H1 (cell line): ENCODE data around the gene WDR54. TPM values are rescaled to one million over a fixed set of nuclear protein-coding genes. Genes with fewer than 3 reads are reported as not detected.

Source experiments
- CTCF ChIA-PET: fragments of 300-600 bp; sonication (Branson Sonifier 250); formaldehyde crosslinking; loops from one replicate; lab custom pipeline; 2021; ENCODE audit not compliant: partially characterized antibody; lab: Charles Lee
- POLR2A ChIA-PET: fragments of 300-600 bp; sonication (Branson Sonifier 250); formaldehyde crosslinking; loops from one replicate; lab custom pipeline; 2021; ENCODE audit warnings: inconsistent platforms; ENCODE audit not compliant: partially characterized antibody; lab: Charles Lee
- DNase-seq, 2 experiments: peaks; one replicate each; pipeline versions ENCODE4 v3.0.0 to v3.0.0-alpha.2; 2010 to 2022; ENCODE audit warnings: low spot score in 2 of 2, low read depth in 1 of 2, mixed read lengths in 1 of 2
- FAIRE-seq: peaks from 2 replicates; lab custom pipeline; 2011; peaks lifted over from hg19 to GRCh38; lab: Jason Lieb, UNC
- H2AFZ ChIP-seq: 2 replicates; pipeline ENCODE4 v1.8.1; 2012; ENCODE audit warnings: low read length, inconsistent platforms
- H2AK5ac ChIP-seq: 2 replicates; pipeline ENCODE4 v1.6.1; 2013; ENCODE audit warnings: low read depth, low read length
- H2BK120ac ChIP-seq: replicated peaks from 2 replicates; pipeline ENCODE3; 2013; ENCODE audit warnings: low read depth, low read length, inconsistent platforms
- H2BK12ac ChIP-seq: 2 replicates; pipeline ENCODE4 v1.6.1; 2013; ENCODE audit warnings: low read depth, low read length
- H2BK15ac ChIP-seq: 2 replicates; pipeline ENCODE4 v1.6.1; 2013; ENCODE audit warnings: low read length
- H2BK20ac ChIP-seq: 2 replicates; pipeline ENCODE4 v1.6.1; 2013; ENCODE audit warnings: low read length
- H2BK5ac ChIP-seq: 2 replicates; pipeline ENCODE4 v1.6.1; 2013; ENCODE audit warnings: low read depth, low read length
- H3K14ac ChIP-seq: 2 replicates; pipeline ENCODE4 v1.6.1; 2013; ENCODE audit warnings: inconsistent platforms; ENCODE audit not compliant: insufficient read length
- H3K18ac ChIP-seq: 2 replicates; pipeline ENCODE4 v1.6.1; 2013; ENCODE audit warnings: low read length; ENCODE audit errors: extremely low read depth
- H3K23ac ChIP-seq: 2 replicates; pipeline ENCODE4 v1.6.1; 2013; ENCODE audit warnings: inconsistent platforms; ENCODE audit not compliant: insufficient read length
- H3K23me2 ChIP-seq: 2 replicates; pipeline ENCODE4 v1.6.1; 2013; ENCODE audit warnings: low read depth, low read length
- H3K27ac ChIP-seq: 2 replicates; pipeline ENCODE4 v1.6.1; 2011; ENCODE audit warnings: low read depth, low read length, inconsistent platforms
- H3K27me3 ChIP-seq, 4 experiments: replicated peaks in 1 of 4; 1 replicate in 1 of 4; 2 replicates in 3 of 4; pipeline versions ENCODE4 v1.6.1 to v1.8.1; 2011 to 2013; ENCODE audit warnings: low read length in 3 of 4, mild to moderate bottlenecking in 3 of 4, inconsistent platforms in 2 of 4, mixed read lengths in 2 of 4, moderate library complexity in 1 of 4; ENCODE audit not compliant: control insufficient read depth in 3 of 4, insufficient read depth in 3 of 4; ENCODE audit errors: extremely low read depth in 1 of 4
- H3K36me3 ChIP-seq, 4 experiments: 2 replicates each; pipeline versions ENCODE4 v1.6.1 to v1.8.1; 2011 to 2013; ENCODE audit warnings: mild to moderate bottlenecking in 4 of 4, low read length in 3 of 4, moderate library complexity in 2 of 4, control low read depth in 1 of 4, inconsistent platforms in 1 of 4; ENCODE audit not compliant: insufficient read depth in 4 of 4, control insufficient read depth in 2 of 4
- H3K4ac ChIP-seq: replicated peaks from 2 replicates; pipeline ENCODE3; 2013; ENCODE audit warnings: low read length, low read depth, mixed read lengths, inconsistent platforms; ENCODE audit not compliant: insufficient read length
- H3K4me1 ChIP-seq, 4 experiments: replicated peaks in 1 of 4; 1 replicate in 1 of 4; 2 replicates in 3 of 4; pipeline versions ENCODE4 v1.6.1 to v1.8.1; 2011 to 2013; ENCODE audit warnings: low read length in 3 of 4, inconsistent platforms in 2 of 4, mixed read lengths in 1 of 4; ENCODE audit not compliant: insufficient read depth in 4 of 4, control insufficient read depth in 3 of 4
- H3K4me2 ChIP-seq, 2 experiments: 2 replicates each; pipeline versions ENCODE4 v1.6.1 to v1.8.1; 2011 to 2013; ENCODE audit warnings: low read depth in 2 of 2, low read length in 2 of 2, control low read depth in 1 of 2, inconsistent platforms in 1 of 2, mild to moderate bottlenecking in 1 of 2; ENCODE audit not compliant: insufficient read depth in 1 of 2
- H3K4me3 ChIP-seq, 4 experiments: fragments of 200-600, 300-600 bp in 1 of 4; sonication (generic), shearing (Covaris generic), sonication (Bioruptor Twin) in 1 of 4; 2 replicates each; pipeline versions ENCODE4 v1.5.1 to v1.8.1; 2011 to 2016; ENCODE audit warnings: low read length in 4 of 4, low read depth in 3 of 4, control low read depth in 2 of 4, inconsistent platforms in 2 of 4, mild to moderate bottlenecking in 2 of 4, mixed read lengths in 1 of 4, moderate library complexity in 1 of 4; ENCODE audit not compliant: insufficient read depth in 2 of 4; ENCODE audit errors: extremely low read depth in 1 of 4
- H3K56ac ChIP-seq: replicated peaks from 2 replicates; pipeline ENCODE3; 2013; ENCODE audit warnings: low read depth, mild to moderate bottlenecking, mixed read lengths, low read length, inconsistent platforms; ENCODE audit not compliant: insufficient read length
- H3K79me1 ChIP-seq: 2 replicates; pipeline ENCODE4 v1.6.1; 2013; ENCODE audit warnings: low read depth, low read length, control low read depth
- H3K79me2 ChIP-seq, 2 experiments: 2 replicates each; pipeline versions ENCODE4 v1.6.1 to v1.8.1; 2012 to 2013; ENCODE audit warnings: low read length in 2 of 2, mild to moderate bottlenecking in 2 of 2, inconsistent platforms in 1 of 2; ENCODE audit not compliant: insufficient read depth in 2 of 2, control insufficient read depth in 1 of 2
- H3K9ac ChIP-seq, 4 experiments: replicated peaks in 1 of 4; 1 replicate in 1 of 4; 2 replicates in 3 of 4; pipeline versions ENCODE4 v1.6.1 to v1.8.1; 2011 to 2013; ENCODE audit warnings: low read depth in 3 of 4, low read length in 3 of 4, control low read depth in 2 of 4, mild to moderate bottlenecking in 2 of 4, moderate library complexity in 2 of 4, inconsistent platforms in 1 of 4; ENCODE audit errors: extremely low read depth in 1 of 4
- H3K9me3 ChIP-seq, 2 experiments: 2 replicates each; pipeline versions ENCODE4 v1.6.1 to v1.8.1; 2012 to 2013; ENCODE audit warnings: mild to moderate bottlenecking in 2 of 2, moderate library complexity in 2 of 2, control low read depth in 1 of 2, inconsistent platforms in 1 of 2, low read depth in 1 of 2, low read length in 1 of 2, mixed read lengths in 1 of 2; ENCODE audit not compliant: insufficient read depth in 2 of 2
- H4K20me1 ChIP-seq, 2 experiments: replicated peaks in 1 of 2; 2 replicates each; pipeline versions ENCODE3 to v1.8.1; 2011 to 2013; ENCODE audit warnings: inconsistent platforms in 2 of 2, low read length in 2 of 2, mild to moderate bottlenecking in 1 of 2; ENCODE audit not compliant: insufficient read depth in 2 of 2, control insufficient read depth in 1 of 2
- H4K5ac ChIP-seq: 2 replicates; pipeline ENCODE4 v1.6.1; 2013; ENCODE audit warnings: low read length, low read depth, mixed read lengths, inconsistent platforms; ENCODE audit not compliant: insufficient read length
- H4K8ac ChIP-seq: 2 replicates; pipeline ENCODE4 v1.8.0; 2013; ENCODE audit warnings: mild to moderate bottlenecking, moderate library complexity, low read length, inconsistent platforms; ENCODE audit not compliant: insufficient read depth; ENCODE audit errors: extremely low read depth
- H4K91ac ChIP-seq: replicated peaks from 2 replicates; pipeline ENCODE3; 2013; ENCODE audit warnings: low read length, mixed read lengths, inconsistent platforms; ENCODE audit not compliant: insufficient read length
- CBX8 ChIP-seq: fragments of 300-800, 300-1000 bp; sonication (generic); IDR thresholded peaks from 2 replicates; pipeline ENCODE4 v1.7.1; 2016; ENCODE audit warnings: low read depth, low read length, borderline replicate concordance
- EZH2 ChIP-seq: fragments of 200-600 bp; sonication (generic); IDR thresholded peaks from 2 replicates; pipeline ENCODE4 v1.7.1; 2012; ENCODE audit warnings: low read depth, mild to moderate bottlenecking, moderate library complexity, low read length, inconsistent platforms; ENCODE audit not compliant: severe bottlenecking
- MAFK ChIP-seq: IDR thresholded peaks from 2 replicates; pipeline ENCODE4 v1.6.1; 2012; ENCODE audit warnings: low read depth, mild to moderate bottlenecking, improper control_type of control experiment, low read length
- PHF8 ChIP-seq: fragments of 200-600 bp; sonication (generic); conservative IDR thresholded peaks from 2 replicates; pipeline ENCODE4 v1.7.1; 2012; ENCODE audit warnings: low read depth, mild to moderate bottlenecking, inconsistent platforms, low read length, moderate library complexity
- SUZ12 ChIP-seq: fragments of 200-600 bp; sonication (generic); IDR thresholded peaks from 2 replicates; pipeline ENCODE4 v1.6.1; 2012; ENCODE audit warnings: mild to moderate bottlenecking, inconsistent platforms, low read length, moderate library complexity, mixed read lengths
- USF2 ChIP-seq: IDR thresholded peaks from 2 replicates; pipeline ENCODE4 v1.6.1; 2011; ENCODE audit warnings: low read length, improper control_type of control experiment
- YY1 ChIP-seq: IDR thresholded peaks from 2 replicates; pipeline ENCODE4 v1.6.1; 2011; ENCODE audit warnings: low read depth, mild to moderate bottlenecking, low read length
- WGBS, 2 experiments: shearing (Covaris generic) in 1 of 2; methylation state at CpG; one replicate each; pipeline versions ENCODE4 v1.1.6 to v1.1.7; 2013 to 2015; ENCODE audit warnings: low lambda C conversion rate in 2 of 2, mixed read lengths in 2 of 2, inconsistent platforms in 1 of 2, low coverage in 1 of 2, missing lambda C conversion rate in 1 of 2; ENCODE audit not compliant: insufficient replicate concordance in 2 of 2, insufficient coverage in 1 of 2, insufficient read length in 1 of 2; ENCODE audit errors: extremely low coverage in 1 of 2, missing lambda C conversion rate in 1 of 2; 5-methylcytosine and 5-hydroxymethylcytosine counted together
- polyA plus RNA-seq, 7 experiments: library from polyadenylated mRNA; depleted of rRNA in 3 of 7; stranded (reverse) in 5 of 7; unstranded in 2 of 7; fragments of >200 nt in 5 of 7; fragments of 200-250 nt in 2 of 7; gene quantifications; 1 replicate in 5 of 7; 2 replicates in 1 of 7; 4 replicates in 1 of 7; pipeline versions ENCODE4 v1.2.1 to v1.2.3, GENCODE V29; 2011 to 2013; ENCODE audit warnings: missing spikeins in 2 of 7, mixed read lengths in 2 of 7
- total RNA-seq: library from RNA; stranded (reverse); fragmentation: NEBNext Ultra II Directional; extraction: Animal tissue kit (Norgen Biotek cat#: 25700); gene quantifications from 2 replicates; pipeline ENCODE4 v1.2.1, GENCODE V29; 2021

The WDR54 gene
- total and polyA plus RNA-seq, 2 of the 8 experiments (the other 6 are each of a cell fraction or from before 2014, with no cell fraction given), result 41.6 to 125 TPM

- no peaks in the 10 kb centered on the region for H3K27me3 ChIP-seq
- no peak overlapping the region for H3K27ac ChIP-seq
- peak overlapping the region; percentile 89 for H4K8ac ChIP-seq
- POLR2A ChIA-PET, result interaction anchor here (0.5 to 0.9 kb wide), 4 partner anchors 9 to 44 kb away, joined by 3 to 4 read pairs (median 3); partner anchors contain the start of gene WBP1
- H3K18ac ChIP-seq, result no peak overlapping the region
- FAIRE-seq (no peak), DNase-seq (no peak)
- no peaks in the 10 kb centered on the region for H4K20me1 ChIP-seq
- no peak overlapping the region for H3K23ac ChIP-seq
- H2AFZ ChIP-seq, result no peak overlapping the region
- H2BK5ac ChIP-seq, result no peak overlapping the region
- no peak overlapping the region for H4K5ac ChIP-seq
- H3K23me2 ChIP-seq, result no peaks in the 10 kb centered on the region
- peak overlapping the region in 1 of 2 experiments; percentile 52; a peak in 1 of 4 replicates for H3K4me2 ChIP-seq
- 90% methylated on average over 14 of the region's 19 CpGs; no CpG with 5 or more reads in 1 of the 2 experiments for WGBS, 2 experiments
- H2AK5ac ChIP-seq, result no peak overlapping the region
- no peak overlapping the region for H4K91ac ChIP-seq
- H3K4ac ChIP-seq, result no peak overlapping the region
- H2BK15ac ChIP-seq, result 0 out of 2 replicates have a peak overlapping the region, but pooled peaks have one; percentile 29
- H3K14ac ChIP-seq, result no peak overlapping the region
- H3K36me3 ChIP-seq, result no peaks in the 10 kb centered on the region
- H3K9ac ChIP-seq, result no peak overlapping the region
- CTCF ChIA-PET, result interaction anchor here (0.7 to 4.0 kb wide), 4 partner anchors 14 to 28 kb away, joined by 3 to 19 read pairs (median 4); no protein-coding TSS in a partner anchor
- H2BK12ac ChIP-seq, result no peak overlapping the region
- no peaks in the 10 kb centered on the region for H3K79me2 ChIP-seq
- H2BK20ac ChIP-seq, result no peak overlapping the region
- H3K79me1 ChIP-seq, result no peaks in the 10 kb centered on the region
- H2BK120ac ChIP-seq, result no peak overlapping the region
- TF ChIP-seq USF2, result no peak
- TF ChIP-seq PHF8, result no peak
- no peak for TF ChIP-seq MAFK
- TF ChIP-seq YY1, result no peak
- TF ChIP-seq EZH2, result no peak
- no peak for TF ChIP-seq CBX8
- TF ChIP-seq SUZ12, result no peak
- H3K56ac ChIP-seq, result no peak overlapping the region
- H3K9me3 ChIP-seq, result no peaks in the 10 kb centered on the region
- H3K4me3 ChIP-seq, result no peak overlapping the region
- peaks cover 0 to 13% (median 0%) of the 10 kb centered on the region in 4 experiments; a peak in 3 of 7 replicates for H3K4me1 ChIP-seq
Measured at GRCh38 chr2:74414441-74414840, 7.1 kb upstream of the WDR54 start.
